ENCODE measurements around the gene CPE. TPM values are rescaled to one million over a fixed set of nuclear protein-coding genes. Genes with fewer than 3 reads are reported as not detected.

CPE gene
- total RNA-seq, 1 experiment from 2014 or later, result 0.92 TPM

GRCh38 chr4:165470009-165470408, 91.2 kb downstream of the CPE start:
- ATAC-seq (no peak), DNase-seq (ENCODE audit: low read depth, low spot score) (no peak)
- in situ Hi-C loops (cut with HindIII; ENCODE audit: low pct_unique_long_range_greater_than_20kb, low sequenced_read_pairs) (no loop called here), intact Hi-C loops (cut with micrococcal nuclease; ENCODE audit: unreplicated experiment) (no loop called here)
- POLR2A ChIA-PET, result no interaction called here
- CTCF ChIA-PET, result no interaction called here
- Histone ChIP-seq H3K27ac (ENCODE audit: low read length) (no peak overlapping the region), H3K4me3 (ENCODE audit: low read depth in 2 of 2, low read length in 2 of 2) (no peak overlapping the region), H3K27me3 (ENCODE audit: control insufficient read depth, insufficient read depth, low read length) (no peaks in the 10 kb centered on the region), H3K4me1 (ENCODE audit: control insufficient read depth, insufficient read depth, low read length) (no peaks in the 10 kb centered on the region), H3K9me3 (ENCODE audit: control insufficient read depth, insufficient read depth, low read depth, low read length) (peaks cover 11% of the 10 kb centered on the region; the same call in 1 of the 2 replicates), H3K36me3 (ENCODE audit: control insufficient read depth, insufficient read depth, low read length) (no peaks in the 10 kb centered on the region)
- TF ChIP-seq CTCF (IDR thresholded peaks at IDR 0.05) (no peak), SIN3A (IDR thresholded peaks at IDR 0.05; ENCODE audit: borderline replicate concordance, insufficient read depth, low read depth, low read length) (no peak), REST (IDR thresholded peaks at IDR 0.05; ENCODE audit: insufficient read depth in 1 of 2, low read depth in 2 of 2, low read length in 1 of 2) (no peak), POLR2AphosphoS5 (IDR thresholded peaks at IDR 0.05; ENCODE audit: low read depth, low read length) (no peak), TCF7L2 (IDR thresholded peaks at IDR 0.05; ENCODE audit: low read depth, low read length) (no peak)
- BruUV-seq (replicated peaks), result no TSS peak

GRCh38 chr4:165472943-165473676, 94.3 kb downstream of the CPE start:
- H3K27me3 ChIP-seq (ENCODE audit: control insufficient read depth, insufficient read depth, low read length), result no peaks in the 10 kb centered on the region
- H3K4me1 ChIP-seq (ENCODE audit: control insufficient read depth, insufficient read depth, low read length), result no peaks in the 10 kb centered on the region
- H3K27ac ChIP-seq (ENCODE audit: low read length), result no peak overlapping the region
- peaks cover 11% of the 10 kb centered on the region; the same call in 1 of the 2 replicates for H3K9me3 ChIP-seq (ENCODE audit: control insufficient read depth, insufficient read depth, low read depth, low read length)
- BruUV-seq (replicated peaks), result no TSS peak
- H3K36me3 ChIP-seq (ENCODE audit: control insufficient read depth, insufficient read depth, low read length), result no peaks in the 10 kb centered on the region
- CTCF ChIA-PET, result no interaction called here
- DNase-seq (ENCODE audit: low read depth, low spot score) (no peak), ATAC-seq (no peak)
- intact Hi-C loops (cut with micrococcal nuclease; ENCODE audit: unreplicated experiment), result no loop called here
- TF ChIP-seq POLR2AphosphoS5 (IDR thresholded peaks at IDR 0.05; ENCODE audit: low read depth, low read length), result no peak
- TF ChIP-seq CTCF (IDR thresholded peaks at IDR 0.05), result no peak
- TF ChIP-seq SIN3A (IDR thresholded peaks at IDR 0.05; ENCODE audit: borderline replicate concordance, insufficient read depth, low read depth, low read length), result no peak
- no peak for TF ChIP-seq TCF7L2 (IDR thresholded peaks at IDR 0.05; ENCODE audit: low read depth, low read length)
- TF ChIP-seq REST (IDR thresholded peaks at IDR 0.05; ENCODE audit: insufficient read depth in 1 of 2, low read depth in 2 of 2, low read length in 1 of 2), result no peak
- POLR2A ChIA-PET, result no interaction called here
- no peak overlapping the region for H3K4me3 ChIP-seq (ENCODE audit: low read depth in 2 of 2, low read length in 2 of 2)
- in situ Hi-C loops (cut with HindIII; ENCODE audit: low pct_unique_long_range_greater_than_20kb, low sequenced_read_pairs), result no loop called here

Measured in Panc1 (cell line).